ENCODE data around the gene SKAP1. TPM values are rescaled to one million over a fixed set of nuclear protein-coding genes. Genes with fewer than 3 reads are reported as not detected.

The SKAP1 gene
- total RNA-seq, 1 donor from 2014 or later: not detected

DNA sequence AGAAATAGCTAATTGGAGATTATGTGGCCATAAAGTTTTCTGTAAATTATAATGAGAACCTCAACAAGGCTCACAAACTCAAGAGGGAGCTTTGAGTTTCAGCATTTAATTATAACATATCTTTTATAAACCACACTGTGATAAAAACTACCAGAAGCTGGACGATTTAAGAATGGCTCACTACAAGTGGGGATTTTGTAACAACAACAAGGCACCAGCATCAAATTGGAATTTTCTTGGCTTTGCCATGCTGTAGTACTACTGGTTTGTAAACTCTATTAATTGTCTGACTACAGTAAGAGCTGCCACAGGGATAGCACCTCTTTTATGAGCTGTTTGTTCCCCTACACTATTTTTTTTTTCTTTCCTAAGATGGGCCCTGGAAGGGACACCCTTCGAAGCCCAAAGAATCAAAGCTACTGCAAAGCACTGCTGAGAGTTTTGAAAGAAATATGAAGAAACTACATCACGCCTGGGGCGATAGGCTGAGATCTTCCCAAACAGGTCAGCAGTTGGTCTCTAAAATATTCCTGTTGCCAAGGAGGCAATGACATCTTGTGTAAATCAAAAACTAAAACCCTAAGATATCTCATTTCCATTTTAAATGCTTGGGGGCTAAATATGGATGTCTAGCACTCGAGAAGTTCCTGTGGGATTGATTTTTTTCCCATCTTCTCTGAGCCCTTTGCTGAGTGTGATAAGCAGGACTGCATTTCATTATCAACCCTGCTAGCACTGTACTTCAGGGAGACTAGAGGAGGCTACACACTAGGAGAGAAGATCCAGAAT is 40.9 kb downstream of the SKAP1 start:
- no peak for TF ChIP-seq EZH2phosphoT487 (IDR thresholded peaks at IDR 0.05)
- Mint-ChIP-seq H3K9me3 (no peaks in the 10 kb centered on the region), H3K36me3 (no peaks in the 10 kb centered on the region), H3K27ac (no peak overlapping the region), H3K27me3 (ENCODE audit: insufficient read depth, low read depth) (peaks cover 2% of the 10 kb centered on the region), H3K4me1 (peaks cover 4% of the 10 kb centered on the region), H3K4me3 (no peak overlapping the region)
- Histone ChIP-seq H3K4me3 (no peak overlapping the region), H2AFZ (replicated peaks) (peak overlapping the region; percentile 44), H3K79me2 (ENCODE audit: low read depth) (no peaks in the 10 kb centered on the region), H3K4me1 (no peaks in the 10 kb centered on the region), H3K27me3 (peaks cover 87% of the 10 kb centered on the region), H3K9ac (no peak overlapping the region), H3F3A (ENCODE audit: low read depth) (no peaks in the 10 kb centered on the region), H4K20me1 (ENCODE audit: low read depth) (no peaks in the 10 kb centered on the region), H3K4me2 (no peak overlapping the region), H3K36me3 (no peaks in the 10 kb centered on the region), H3K9me3 (ENCODE audit: low read depth) (no peaks in the 10 kb centered on the region), H3K27ac (no peak overlapping the region)
- no peak for DNase-seq (ENCODE audit: low spot score)

DNA sequence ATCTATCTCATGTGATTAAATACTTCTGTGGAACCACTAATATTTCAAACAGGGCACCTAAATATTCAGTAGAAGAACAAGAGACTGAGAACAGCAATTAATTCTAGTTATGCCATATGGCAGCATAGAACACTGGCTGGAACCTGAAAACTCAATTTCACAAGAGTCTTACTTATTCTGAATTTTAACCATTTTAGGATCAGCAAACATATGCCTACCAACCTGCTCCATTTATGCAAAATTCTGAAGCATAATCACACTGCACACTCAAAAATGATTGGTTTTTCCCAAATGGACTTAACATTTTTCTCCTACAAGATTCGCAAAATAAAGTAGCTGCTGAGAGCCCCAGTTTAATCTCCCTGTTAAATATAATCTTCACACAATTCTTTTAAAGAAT is 43.2 kb downstream of the SKAP1 start:
- Histone ChIP-seq H3F3A (ENCODE audit: low read depth) (no peaks in the 10 kb centered on the region), H3K4me3 (no peak overlapping the region), H3K27me3 (peaks cover 90% of the 10 kb centered on the region), H3K9ac (no peak overlapping the region), H3K36me3 (no peaks in the 10 kb centered on the region), H4K20me1 (ENCODE audit: low read depth) (no peaks in the 10 kb centered on the region), H2AFZ (replicated peaks) (no peak overlapping the region), H3K4me2 (no peak overlapping the region), H3K79me2 (ENCODE audit: low read depth) (no peaks in the 10 kb centered on the region), H3K27ac (no peak overlapping the region), H3K4me1 (no peaks in the 10 kb centered on the region), H3K9me3 (ENCODE audit: low read depth) (no peaks in the 10 kb centered on the region)
- Mint-ChIP-seq H3K4me1 (peaks cover 4% of the 10 kb centered on the region), H3K9me3 (no peaks in the 10 kb centered on the region), H3K27me3 (ENCODE audit: insufficient read depth, low read depth) (peaks cover 2% of the 10 kb centered on the region), H3K36me3 (no peaks in the 10 kb centered on the region), H3K27ac (no peak overlapping the region), H3K4me3 (no peak overlapping the region)
- DNase-seq (ENCODE audit: low spot score): no peak
- TF ChIP-seq CTCF (IDR thresholded peaks at IDR 0.05) (no peak), EZH2 (IDR thresholded peaks at IDR 0.05) (no peak), EZH2phosphoT487 (IDR thresholded peaks at IDR 0.05) (no peak)

- no peak overlapping the region for H3K27ac ChIP-seq
- H3K27me3 ChIP-seq: peaks cover 89% of the 10 kb centered on the region
- no peaks in the 10 kb centered on the region for H3F3A ChIP-seq (ENCODE audit: low read depth)
- Mint-ChIP-seq H3K36me3 (no peaks in the 10 kb centered on the region), H3K4me3 (no peak overlapping the region), H3K9me3 (no peaks in the 10 kb centered on the region), H3K27ac (no peak overlapping the region), H3K27me3 (ENCODE audit: insufficient read depth, low read depth) (peaks cover 2% of the 10 kb centered on the region), H3K4me1 (peaks cover 4% of the 10 kb centered on the region)
- TF ChIP-seq EZH2phosphoT487 (IDR thresholded peaks at IDR 0.05) (no peak), EZH2 (IDR thresholded peaks at IDR 0.05) (no peak), CTCF (IDR thresholded peaks at IDR 0.05) (no peak)
- H3K79me2 ChIP-seq (ENCODE audit: low read depth): no peaks in the 10 kb centered on the region
- H3K4me1 ChIP-seq: no peaks in the 10 kb centered on the region
- H3K4me3 ChIP-seq: no peak overlapping the region
- no peak overlapping the region for H3K9ac ChIP-seq
- H2AFZ ChIP-seq (replicated peaks): no peak overlapping the region
- no peaks in the 10 kb centered on the region for H3K36me3 ChIP-seq
- no peaks in the 10 kb centered on the region for H3K9me3 ChIP-seq (ENCODE audit: low read depth)
- no peak for DNase-seq (ENCODE audit: low spot score)
- H3K4me2 ChIP-seq: no peak overlapping the region
- H4K20me1 ChIP-seq (ENCODE audit: low read depth): no peaks in the 10 kb centered on the region
Measured at GRCh38 chr17:48385319-48385718, 44.7 kb downstream of the SKAP1 start.

DNA sequence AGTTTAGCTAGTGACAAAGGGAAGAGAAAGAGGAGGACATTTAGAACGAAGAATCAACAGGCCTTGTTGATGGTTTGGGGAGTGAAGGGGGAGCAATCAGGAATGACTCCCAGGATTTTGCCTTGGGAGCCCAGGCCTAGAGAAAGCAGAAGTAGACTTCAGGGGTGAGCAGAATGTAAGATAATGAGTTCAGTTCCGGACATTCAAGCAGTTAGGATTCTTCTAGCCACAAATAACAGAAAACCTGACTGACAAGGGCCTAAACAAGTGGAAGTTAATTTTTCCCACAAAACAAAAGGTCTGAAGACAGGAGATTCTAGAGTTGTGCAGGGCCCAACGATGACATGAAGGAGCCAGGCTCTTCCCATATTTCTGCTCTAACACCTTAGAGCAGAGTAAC is 45.9 kb downstream of the SKAP1 start:
- no peaks in the 10 kb centered on the region for H3K9me3 Mint-ChIP-seq
- Histone ChIP-seq H3K4me2 (no peak overlapping the region), H3K36me3 (no peaks in the 10 kb centered on the region), H3K4me1 (no peaks in the 10 kb centered on the region), H3F3A (ENCODE audit: low read depth) (no peaks in the 10 kb centered on the region), H3K27ac (no peak overlapping the region), H2AFZ (replicated peaks) (no peak overlapping the region), H3K4me3 (no peak overlapping the region), H3K79me2 (ENCODE audit: low read depth) (no peaks in the 10 kb centered on the region), H3K9me3 (ENCODE audit: low read depth) (no peaks in the 10 kb centered on the region), H4K20me1 (ENCODE audit: low read depth) (no peaks in the 10 kb centered on the region), H3K27me3 (peaks cover 90% of the 10 kb centered on the region), H3K9ac (no peak overlapping the region)
- no peak overlapping the region for H3K27ac Mint-ChIP-seq
- no peak overlapping the region for H3K4me3 Mint-ChIP-seq
- TF ChIP-seq EZH2 (IDR thresholded peaks at IDR 0.05): no peak
- no peak for TF ChIP-seq CTCF (IDR thresholded peaks at IDR 0.05)
- TF ChIP-seq EZH2phosphoT487 (IDR thresholded peaks at IDR 0.05): no peak
- DNase-seq (ENCODE audit: low spot score): no peak
- H3K36me3 Mint-ChIP-seq: no peaks in the 10 kb centered on the region
- peaks cover under 1% of the 10 kb centered on the region for H3K4me1 Mint-ChIP-seq
- peaks cover 2% of the 10 kb centered on the region for H3K27me3 Mint-ChIP-seq (ENCODE audit: insufficient read depth, low read depth)
